LNCaP clone FGC (cell line): Measurements from ENCODE around the gene ATG2B.

Experiments
- DNase-seq: peaks from one replicate; pipeline ENCODE4 v3.0.0-alpha.2; 2011; ENCODE audit warnings: low read depth
- H3K4me3 ChIP-seq: 2 replicates; pipeline ENCODE4 v1.5.1; 2011; ENCODE audit warnings: mild to moderate bottlenecking, low read depth, low read length, control low read depth
- TF ChIP-seq, protein P1 (sequence below): IDR thresholded peaks from 2 replicates; pipeline ENCODE4 v1.5.1; 2012; ENCODE audit warnings: mild to moderate bottlenecking; ENCODE audit not compliant: control insufficient read depth, insufficient read depth; ENCODE audit errors: extremely low read depth

ATG2B gene

DNA sequence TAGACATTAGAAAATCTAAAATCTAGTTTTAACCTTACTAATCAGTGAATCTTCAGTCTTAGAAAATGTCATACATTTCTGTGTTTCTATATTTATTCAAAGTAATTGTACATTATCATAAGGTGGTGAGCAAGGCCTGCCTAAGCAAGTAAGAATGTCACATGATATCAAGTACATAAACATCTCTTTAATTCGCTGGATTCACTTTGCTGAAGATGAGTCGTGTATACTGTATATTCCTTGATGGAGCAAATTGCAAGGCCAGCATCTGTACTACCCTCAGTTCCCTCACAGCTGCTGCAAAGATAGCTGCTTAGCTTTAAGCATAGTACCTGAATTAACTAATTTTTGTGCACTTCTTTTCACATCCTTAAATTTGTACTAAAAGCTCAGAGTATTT is 20.3 kb upstream of the ATG2B start:
- TF ChIP-seq, protein P1, sequence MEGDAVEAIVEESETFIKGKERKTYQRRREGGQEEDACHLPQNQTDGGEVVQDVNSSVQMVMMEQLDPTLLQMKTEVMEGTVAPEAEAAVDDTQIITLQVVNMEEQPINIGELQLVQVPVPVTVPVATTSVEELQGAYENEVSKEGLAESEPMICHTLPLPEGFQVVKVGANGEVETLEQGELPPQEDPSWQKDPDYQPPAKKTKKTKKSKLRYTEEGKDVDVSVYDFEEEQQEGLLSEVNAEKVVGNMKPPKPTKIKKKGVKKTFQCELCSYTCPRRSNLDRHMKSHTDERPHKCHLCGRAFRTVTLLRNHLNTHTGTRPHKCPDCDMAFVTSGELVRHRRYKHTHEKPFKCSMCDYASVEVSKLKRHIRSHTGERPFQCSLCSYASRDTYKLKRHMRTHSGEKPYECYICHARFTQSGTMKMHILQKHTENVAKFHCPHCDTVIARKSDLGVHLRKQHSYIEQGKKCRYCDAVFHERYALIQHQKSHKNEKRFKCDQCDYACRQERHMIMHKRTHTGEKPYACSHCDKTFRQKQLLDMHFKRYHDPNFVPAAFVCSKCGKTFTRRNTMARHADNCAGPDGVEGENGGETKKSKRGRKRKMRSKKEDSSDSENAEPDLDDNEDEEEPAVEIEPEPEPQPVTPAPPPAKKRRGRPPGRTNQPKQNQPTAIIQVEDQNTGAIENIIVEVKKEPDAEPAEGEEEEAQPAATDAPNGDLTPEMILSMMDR: no peak
- no peak overlapping the region for H3K4me3 ChIP-seq
- DNase-seq: no peak

DNA sequence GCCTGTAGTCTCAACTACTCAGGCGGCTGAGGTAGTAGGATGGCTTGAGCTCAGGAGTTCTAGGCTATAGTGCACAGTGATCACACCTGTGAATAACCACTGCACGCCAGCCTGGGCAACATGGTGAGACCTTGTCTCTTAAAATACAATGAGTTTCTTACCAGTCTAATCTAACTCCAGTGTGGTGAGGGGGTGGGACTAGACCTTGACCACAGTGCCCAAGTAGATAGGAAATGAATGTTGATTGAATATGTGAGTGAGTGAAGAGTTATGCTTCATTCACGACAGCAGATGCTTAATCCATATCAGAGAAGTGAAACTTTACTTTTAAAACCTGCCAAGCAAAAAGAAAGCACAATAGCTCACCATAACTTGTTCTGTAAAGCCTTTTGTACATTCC is 17.6 kb upstream of the ATG2B start:
- DNase-seq: no peak
- H3K4me3 ChIP-seq: no peak overlapping the region
- TF ChIP-seq, protein P1: no peak

DNA sequence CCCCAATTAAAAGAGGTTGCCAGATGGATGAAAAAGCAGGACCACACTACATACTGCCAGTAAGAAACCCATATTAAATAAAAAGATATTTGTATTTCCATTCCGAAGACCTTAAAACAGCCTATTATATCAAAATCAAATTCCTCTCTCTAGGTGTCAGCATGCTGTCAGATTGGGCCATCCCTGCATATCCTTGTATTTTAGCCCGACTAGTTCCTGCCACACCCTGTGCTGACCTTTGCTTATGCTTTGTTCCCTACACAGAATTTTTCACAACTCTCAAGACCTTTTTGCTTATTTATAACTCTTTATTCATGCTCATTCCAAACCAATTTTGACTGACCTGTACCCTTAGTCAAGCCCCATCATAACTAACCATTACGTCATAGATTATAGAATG is 13.0 kb upstream of the ATG2B start:
- TF ChIP-seq, protein P1: no peak
- DNase-seq: no peak
- no peak overlapping the region for H3K4me3 ChIP-seq

DNA sequence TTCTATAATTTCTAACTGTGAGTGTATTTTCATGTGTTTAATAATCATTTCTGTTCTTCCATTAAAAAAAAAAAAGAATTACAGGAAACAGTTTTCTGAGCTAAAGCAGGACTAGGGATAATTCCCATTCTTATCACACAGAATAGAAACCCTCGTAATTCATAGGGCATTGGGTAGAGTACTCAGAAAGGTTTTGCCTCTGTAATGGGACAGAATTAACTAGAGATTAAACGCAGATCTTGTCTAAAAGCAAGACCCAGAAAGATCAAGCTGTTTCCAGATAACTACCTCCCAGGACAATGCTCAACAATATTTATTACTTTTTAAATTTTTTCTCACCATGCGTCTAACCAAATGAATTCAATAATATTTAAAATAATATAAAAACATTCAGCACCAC is 10.4 kb upstream of the ATG2B start:
- TF ChIP-seq, protein P1: no peak
- no peak for DNase-seq
- no peak overlapping the region for H3K4me3 ChIP-seq

DNA sequence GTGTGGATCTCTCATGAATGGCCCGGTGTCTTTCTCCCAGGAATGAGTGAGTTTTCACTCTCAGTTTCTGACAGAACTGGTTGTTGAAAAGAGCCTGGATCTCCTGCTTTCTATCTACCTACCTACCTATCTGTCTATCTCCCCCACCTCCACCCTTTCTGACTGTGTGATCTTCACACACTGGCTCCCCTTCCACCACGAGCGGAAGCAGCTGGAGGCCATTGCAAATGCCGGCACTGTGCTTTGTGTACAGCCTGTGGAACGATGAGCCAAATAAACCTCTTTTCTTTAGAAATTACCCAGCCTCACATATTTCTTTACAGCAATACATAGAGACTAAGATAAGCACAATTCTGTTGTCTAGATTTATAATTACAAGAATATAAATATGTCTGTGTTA is 7.4 kb upstream of the ATG2B start:
- TF ChIP-seq, protein P1: no peak
- DNase-seq: no peak
- H3K4me3 ChIP-seq: no peak overlapping the region

DNA sequence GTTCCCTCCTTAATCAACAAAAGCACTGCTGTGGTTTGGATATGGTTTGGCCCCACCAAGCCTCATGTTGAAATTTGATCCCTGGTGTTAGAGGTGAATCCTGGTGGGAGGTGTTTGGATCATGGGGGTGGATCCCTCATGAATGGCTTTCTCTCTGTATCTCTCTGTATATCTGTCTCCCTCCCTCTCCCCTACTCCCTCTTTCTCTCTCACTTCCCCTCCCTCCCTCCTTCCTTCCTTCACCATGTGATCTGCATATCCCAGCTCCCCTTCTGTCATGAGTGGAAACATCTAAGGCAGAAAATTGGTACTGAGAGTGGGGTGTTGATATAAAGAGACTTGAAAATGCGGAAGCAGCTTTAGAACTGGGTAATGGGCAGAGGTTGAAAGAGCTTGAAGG is 5.4 kb upstream of the ATG2B start:
- TF ChIP-seq, protein P1: no peak
- no peak for DNase-seq
- H3K4me3 ChIP-seq: no peak overlapping the region

DNA sequence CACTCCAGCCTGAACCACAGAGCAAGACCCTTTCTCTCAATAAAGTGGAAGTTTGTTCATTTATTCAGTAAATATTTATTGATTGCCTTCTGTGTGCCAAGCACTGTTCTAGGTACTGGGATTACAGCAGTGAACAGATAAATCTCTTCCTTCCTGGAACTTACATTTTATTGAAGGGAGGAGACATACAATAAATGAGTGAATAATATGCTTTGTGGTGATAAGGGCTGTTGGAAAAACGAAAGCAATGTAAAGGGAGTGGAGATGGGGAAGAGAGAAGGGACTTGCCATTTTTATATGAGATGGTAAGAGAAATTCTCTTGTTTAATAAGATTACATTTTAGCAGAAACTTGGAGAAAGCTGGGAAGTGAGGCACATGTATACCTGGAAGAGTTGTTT is 1.8 kb upstream of the ATG2B start:
- TF ChIP-seq, protein P1: no peak
- peak overlapping the region; percentile 95; the same call in 1 of the 2 replicates for H3K4me3 ChIP-seq
- no peak for DNase-seq
